ENCODE measurements around the gene FSTL3. TPM values are rescaled to one million over a fixed set of nuclear protein-coding genes. Genes with fewer than 3 reads are reported as not detected.
"Not testable (repeated sequence)": the region's sequence is repeated elsewhere in the genome, so short reads cannot be mapped to it uniquely, and the experiment has no call there.

Gene FSTL3
- polyA plus RNA-seq, 1 experiment, result 21.2 TPM

DNA sequence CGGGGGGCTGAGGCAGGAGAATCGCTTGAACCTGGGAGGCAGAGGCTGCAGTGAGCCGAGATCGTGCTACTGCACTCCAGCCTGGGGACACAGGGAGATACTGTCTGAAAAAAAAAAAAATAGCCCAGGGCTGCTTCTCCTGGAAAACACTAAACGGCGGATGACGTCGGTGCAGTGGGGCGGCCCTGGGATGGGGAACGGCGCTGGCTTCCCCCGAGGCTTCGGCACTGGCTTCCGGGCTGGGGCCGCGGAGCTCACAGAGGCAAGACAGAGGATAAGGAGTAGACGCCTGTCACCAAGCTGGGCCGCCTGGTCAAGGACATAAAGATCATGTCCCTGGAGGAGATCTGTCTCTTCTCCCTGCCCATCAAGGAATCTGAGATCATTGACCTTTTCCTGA, 14.0 kb downstream of the FSTL3 start:
- DNase-seq (ENCODE audit: low read depth, low spot score), result no peak
- Histone ChIP-seq H3K27me3 (ENCODE audit: control insufficient read depth, insufficient read depth, low read length) (peaks cover under 1% of the 10 kb centered on the region), H3K27ac (ENCODE audit: low read depth, low read length) (no peak overlapping the region), H3K9me3 (ENCODE audit: control insufficient read depth, insufficient read depth, low read length) (peaks cover 10% of the 10 kb centered on the region; the same call in 1 of the 2 replicates), H3K4me3 (ENCODE audit: low read depth, low read length) (no peak overlapping the region)
- CTCF ChIA-PET, result no interaction called here
- TF ChIP-seq, protein P1, sequence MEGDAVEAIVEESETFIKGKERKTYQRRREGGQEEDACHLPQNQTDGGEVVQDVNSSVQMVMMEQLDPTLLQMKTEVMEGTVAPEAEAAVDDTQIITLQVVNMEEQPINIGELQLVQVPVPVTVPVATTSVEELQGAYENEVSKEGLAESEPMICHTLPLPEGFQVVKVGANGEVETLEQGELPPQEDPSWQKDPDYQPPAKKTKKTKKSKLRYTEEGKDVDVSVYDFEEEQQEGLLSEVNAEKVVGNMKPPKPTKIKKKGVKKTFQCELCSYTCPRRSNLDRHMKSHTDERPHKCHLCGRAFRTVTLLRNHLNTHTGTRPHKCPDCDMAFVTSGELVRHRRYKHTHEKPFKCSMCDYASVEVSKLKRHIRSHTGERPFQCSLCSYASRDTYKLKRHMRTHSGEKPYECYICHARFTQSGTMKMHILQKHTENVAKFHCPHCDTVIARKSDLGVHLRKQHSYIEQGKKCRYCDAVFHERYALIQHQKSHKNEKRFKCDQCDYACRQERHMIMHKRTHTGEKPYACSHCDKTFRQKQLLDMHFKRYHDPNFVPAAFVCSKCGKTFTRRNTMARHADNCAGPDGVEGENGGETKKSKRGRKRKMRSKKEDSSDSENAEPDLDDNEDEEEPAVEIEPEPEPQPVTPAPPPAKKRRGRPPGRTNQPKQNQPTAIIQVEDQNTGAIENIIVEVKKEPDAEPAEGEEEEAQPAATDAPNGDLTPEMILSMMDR (IDR thresholded peaks at IDR 0.05; ENCODE audit: low read depth, low read length), result no peak
- POLR2A ChIA-PET, result interaction anchor here (0.6 kb wide), 1 partner anchor 10 kb away, joined by 4 read pairs; no protein-coding TSS in a partner anchor

DNA sequence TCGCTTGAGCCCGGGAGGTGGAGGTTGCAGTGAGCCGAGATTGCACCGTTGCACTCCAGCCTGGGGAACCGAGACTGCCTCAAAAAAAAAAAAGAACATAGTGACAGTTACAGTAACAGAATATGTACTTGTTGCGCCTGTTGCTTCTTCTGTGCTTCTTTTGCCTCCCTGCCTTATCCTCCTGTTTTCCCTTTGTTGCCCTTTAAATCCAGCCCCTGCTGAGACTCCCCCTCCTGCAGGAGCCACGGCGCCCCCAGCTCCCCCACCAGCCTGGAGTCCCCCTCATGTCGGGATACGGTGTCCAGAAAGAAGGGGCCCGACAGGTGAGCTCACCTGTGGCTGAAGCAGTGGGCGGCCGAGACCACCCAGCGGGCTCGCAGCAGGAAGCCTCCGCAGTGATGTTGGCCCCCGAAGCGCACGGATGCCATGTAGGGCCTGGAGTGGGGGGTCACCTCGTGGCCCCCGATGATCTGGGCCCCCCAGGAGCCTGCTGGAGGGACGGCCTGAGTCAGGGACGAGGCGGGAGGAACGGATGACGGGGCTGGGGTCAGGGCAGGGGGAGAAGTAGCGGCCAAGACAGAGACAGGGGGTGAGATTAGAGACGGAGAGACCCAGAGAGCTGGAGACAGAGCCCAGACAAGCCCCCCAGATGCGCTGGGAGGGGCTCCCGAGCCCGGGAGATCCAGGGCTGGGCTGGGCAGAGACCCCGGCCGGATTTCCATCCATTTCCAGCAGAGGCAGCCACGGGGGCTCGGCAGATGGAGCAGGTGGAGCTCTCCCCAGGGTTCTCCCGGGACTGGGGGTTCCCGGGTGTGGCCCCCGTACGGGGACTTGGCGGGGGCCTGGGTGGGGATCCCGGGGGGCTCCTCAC, 18.5 kb downstream of the FSTL3 start:
- no peak for DNase-seq (ENCODE audit: low read depth, low spot score)
- POLR2A ChIA-PET, result no interaction called here
- Histone ChIP-seq H3K27me3 (ENCODE audit: control insufficient read depth, insufficient read depth, low read length) (peaks cover 5% of the 10 kb centered on the region), H3K9me3 (ENCODE audit: control insufficient read depth, insufficient read depth, low read length) (no peaks in the 10 kb centered on the region; the same call in 1 of the 2 replicates), H3K27ac (ENCODE audit: low read depth, low read length) (no peak overlapping the region), H3K4me3 (ENCODE audit: low read depth, low read length) (no peak overlapping the region)
- CTCF ChIA-PET, result no interaction called here
- TF ChIP-seq, protein P1 (IDR thresholded peaks at IDR 0.05; ENCODE audit: low read depth, low read length), result no peak

DNA sequence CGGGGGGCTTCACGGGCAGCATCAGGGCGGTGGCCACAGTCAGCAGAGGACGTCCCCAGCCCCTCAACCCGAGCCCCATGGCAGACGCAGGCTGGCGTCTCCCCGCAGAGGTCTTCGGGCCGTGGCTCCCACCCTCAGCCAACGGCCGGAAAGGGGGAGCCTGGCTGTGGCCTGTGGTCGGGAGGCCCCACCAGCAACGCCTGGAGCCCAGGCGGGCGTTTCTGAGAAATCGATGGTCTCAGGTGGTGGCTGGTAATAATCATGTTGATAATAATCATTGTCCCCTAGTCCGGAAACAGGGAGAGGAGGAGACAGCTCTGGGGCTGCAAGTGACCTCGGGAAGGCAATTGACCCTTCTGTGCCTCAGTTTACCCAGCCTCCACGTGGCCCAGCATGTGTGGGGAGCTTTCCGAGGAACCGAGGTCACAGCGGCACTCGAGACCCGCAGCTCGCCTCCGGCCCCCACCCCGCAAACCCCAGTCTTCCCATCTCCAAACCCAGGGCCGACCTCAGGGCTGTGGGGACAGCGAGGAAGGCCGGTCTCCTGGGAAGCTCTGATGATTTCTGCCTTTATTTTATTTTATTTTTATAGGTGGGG, 19.3 kb downstream of the FSTL3 start, which contains the start of gene PRSS57:
Gene PRSS57, minus strand, starts transcription at position 101 of the 598 bp plus-strand sequence. Its CDS starts 22 bp downstream, at position 79.
- POLR2A ChIA-PET, result no interaction called here
- no peak within 1 kb of the TSS for H3K27ac ChIP-seq (ENCODE audit: low read depth, low read length)
- CTCF ChIA-PET, result no interaction called here
- H3K9me3 ChIP-seq (ENCODE audit: control insufficient read depth, insufficient read depth, low read length), result no peaks in the 10 kb centered on the region; the same call in 1 of the 2 replicates
- no peak within 1 kb of the TSS for H3K4me3 ChIP-seq (ENCODE audit: low read depth, low read length)
- peaks cover 5% of the 10 kb centered on the region for H3K27me3 ChIP-seq (ENCODE audit: control insufficient read depth, insufficient read depth, low read length)
- DNase-seq (ENCODE audit: low read depth, low spot score), result no peak
- TF ChIP-seq, protein P1 (IDR thresholded peaks at IDR 0.05; ENCODE audit: low read depth, low read length), result no peak

DNA sequence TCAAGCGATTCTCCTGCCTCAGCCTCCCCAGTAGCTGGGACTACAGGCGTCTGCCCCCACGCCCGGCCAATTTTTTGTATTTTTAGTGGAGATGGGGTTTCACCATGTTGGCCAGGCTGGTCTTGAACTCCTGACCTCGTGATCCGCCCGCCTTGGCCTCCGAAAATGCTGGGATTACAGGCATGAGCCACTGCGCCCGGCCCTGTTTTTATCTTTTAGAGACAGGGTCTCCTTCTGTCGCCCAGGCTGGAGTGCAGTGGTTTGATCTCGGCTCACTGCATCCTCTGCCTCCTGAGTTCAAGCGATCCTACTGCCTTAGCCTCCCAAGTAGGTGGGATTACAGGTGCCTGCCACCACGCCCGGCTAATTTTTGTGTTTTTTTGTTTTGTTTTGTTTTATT, 22.3 kb downstream of the FSTL3 start:
- POLR2A ChIA-PET; H3K27me3 ChIP-seq (ENCODE audit: control insufficient read depth, insufficient read depth, low read length); H3K4me3 ChIP-seq (ENCODE audit: low read depth, low read length); CTCF ChIA-PET; DNase-seq (ENCODE audit: low read depth, low spot score); H3K9me3 ChIP-seq (ENCODE audit: control insufficient read depth, insufficient read depth, low read length); H3K27ac ChIP-seq (ENCODE audit: low read depth, low read length): not testable (repeated sequence)

DNA sequence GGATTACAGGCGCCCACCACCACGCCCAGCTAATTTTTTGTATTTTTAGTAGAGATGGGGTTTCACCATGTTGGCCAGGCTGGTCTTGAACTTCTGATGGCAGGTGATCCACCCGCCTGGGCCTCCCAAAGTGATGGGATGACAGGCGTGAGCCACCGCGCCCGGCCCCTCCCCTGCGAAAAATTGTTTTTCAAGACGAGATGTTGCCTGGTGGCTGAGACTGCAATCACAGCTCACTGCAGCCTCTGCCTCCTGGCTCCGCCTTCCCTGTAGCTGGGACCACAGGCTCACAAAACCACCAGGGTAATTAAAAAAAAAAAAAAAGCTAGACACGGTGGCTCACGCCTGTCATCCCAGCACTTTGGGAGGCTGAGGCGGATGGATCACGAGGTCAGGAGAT, 23.7 kb downstream of the FSTL3 start:
- not testable (repeated sequence) for H3K9me3 ChIP-seq (ENCODE audit: control insufficient read depth, insufficient read depth, low read length); H3K27me3 ChIP-seq (ENCODE audit: control insufficient read depth, insufficient read depth, low read length); DNase-seq (ENCODE audit: low read depth, low spot score); H3K4me3 ChIP-seq (ENCODE audit: low read depth, low read length); H3K27ac ChIP-seq (ENCODE audit: low read depth, low read length)
- ChIA-PET POLR2A (interaction anchor here (0.6 kb wide), 1 partner anchor 148 kb away, joined by 3 read pairs; no protein-coding TSS in a partner anchor), CTCF (interaction anchor here (1.0 kb wide), 1 partner anchor 8 kb away, joined by 3 read pairs; no protein-coding TSS in a partner anchor)

DNA sequence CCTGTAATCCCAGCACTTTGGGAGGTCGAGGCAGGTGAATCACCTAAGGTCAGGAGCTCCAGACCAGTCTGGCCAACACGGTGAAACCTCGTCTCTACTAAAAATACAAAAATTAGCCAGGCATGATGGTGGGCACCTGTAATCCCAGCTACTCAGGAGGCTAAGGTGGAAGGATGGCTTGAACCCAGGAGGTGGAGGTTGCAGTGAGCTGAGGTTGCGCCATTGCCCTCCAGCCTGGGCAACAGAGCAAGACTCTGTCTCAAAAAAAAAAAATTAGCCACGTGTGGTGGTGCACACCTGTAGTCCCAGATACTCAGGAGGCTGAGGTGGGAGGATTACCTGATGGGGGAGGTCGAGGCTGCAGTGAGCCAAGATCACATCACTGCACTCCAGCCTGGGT, 26.7 kb downstream of the FSTL3 start:
- DNase-seq (ENCODE audit: low read depth, low spot score); CTCF ChIA-PET; H3K27me3 ChIP-seq (ENCODE audit: control insufficient read depth, insufficient read depth, low read length); POLR2A ChIA-PET; H3K27ac ChIP-seq (ENCODE audit: low read depth, low read length); H3K4me3 ChIP-seq (ENCODE audit: low read depth, low read length): not testable (repeated sequence)
- peaks cover 10% of the 10 kb centered on the region for H3K9me3 ChIP-seq (ENCODE audit: control insufficient read depth, insufficient read depth, low read length)
